LHCN-M2 (cell line): ENCODE results near the gene GUCY1A2. TPM values are rescaled to one million over a fixed set of nuclear protein-coding genes. Genes with fewer than 3 reads are reported as not detected.

Experiments
- DNase-seq: peaks from one replicate; pipeline ENCODE4 v3.0.0-alpha.2; 2012; ENCODE audit warnings: low read depth
- total RNA-seq: library from RNA; depleted of rRNA; stranded (reverse); fragments of >200 nt; gene quantifications from 2 replicates; pipeline ENCODE4 v1.2.3, GENCODE V29; 2014

The GUCY1A2 gene
- total RNA-seq, 1 experiment from 2014 or later = not detected

DNA sequence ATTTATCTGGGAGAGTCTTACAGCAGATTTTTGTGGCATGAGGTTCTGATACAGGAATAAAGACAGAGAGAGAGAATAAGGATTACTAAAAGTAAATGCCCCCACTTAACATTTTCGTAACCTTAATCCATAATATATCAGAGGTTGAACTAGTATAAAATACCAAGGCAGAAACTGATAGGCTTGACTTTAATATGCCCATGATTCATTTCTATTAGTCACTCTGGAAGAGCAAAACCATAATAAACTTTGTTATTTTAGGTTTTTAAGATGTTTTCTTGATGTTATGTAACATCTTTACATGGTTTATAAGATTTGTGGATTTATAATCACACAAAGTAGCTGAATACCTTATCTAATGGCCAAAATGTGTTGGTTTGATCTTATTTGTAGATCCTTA lies 19.1 kb downstream of the GUCY1A2 start:
- no peak for DNase-seq

DNA sequence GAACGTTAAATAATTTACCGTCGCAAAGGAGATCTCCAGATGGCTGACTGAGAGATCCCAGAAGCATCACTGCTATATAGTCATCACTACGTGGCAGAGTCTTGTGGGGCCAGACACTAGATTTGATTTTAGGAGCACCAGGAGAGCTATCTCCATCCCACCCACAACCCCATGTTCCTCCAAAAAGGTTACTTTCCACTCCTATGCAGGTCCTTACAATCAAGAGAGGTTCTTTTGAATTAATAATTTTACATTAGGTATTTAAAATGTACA lies 19.4 kb downstream of the GUCY1A2 start:
- DNase-seq = no peak

DNA sequence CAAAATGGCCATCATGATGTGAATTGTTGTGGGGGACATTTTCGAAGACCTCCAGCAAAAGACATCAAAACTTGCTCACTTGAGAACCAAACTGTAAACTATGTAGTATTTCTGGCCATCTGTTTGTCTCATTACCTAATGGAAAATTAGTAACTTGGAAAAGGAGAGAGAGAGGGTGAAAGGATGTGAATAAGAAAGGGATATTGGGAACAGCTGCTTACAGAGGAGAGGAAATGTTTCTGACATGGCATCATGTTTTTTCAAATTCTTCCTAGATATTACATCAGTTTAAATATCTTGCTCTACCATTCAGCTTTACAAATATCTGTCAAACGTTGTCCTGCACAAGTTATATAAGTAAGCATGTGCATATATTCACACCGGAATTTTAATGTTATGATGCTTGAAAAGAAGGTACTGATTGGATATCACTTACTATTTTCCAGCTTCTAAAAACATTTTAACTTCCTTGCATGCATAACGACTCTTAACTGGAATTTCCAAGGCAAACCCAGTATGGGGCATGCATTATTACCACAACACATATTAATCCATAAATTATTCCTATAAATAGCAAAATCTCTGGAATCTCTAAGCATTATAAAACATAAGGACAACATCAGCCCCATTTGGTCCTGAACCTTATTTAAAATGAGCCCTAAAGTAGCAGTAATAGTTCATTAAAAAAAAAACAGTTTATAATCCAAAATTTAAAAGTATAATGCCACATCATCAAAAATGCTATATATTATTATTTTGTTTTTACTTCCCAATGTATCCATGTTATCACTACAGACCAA lies 20.0 kb downstream of the GUCY1A2 start:
- no peak for DNase-seq

DNA sequence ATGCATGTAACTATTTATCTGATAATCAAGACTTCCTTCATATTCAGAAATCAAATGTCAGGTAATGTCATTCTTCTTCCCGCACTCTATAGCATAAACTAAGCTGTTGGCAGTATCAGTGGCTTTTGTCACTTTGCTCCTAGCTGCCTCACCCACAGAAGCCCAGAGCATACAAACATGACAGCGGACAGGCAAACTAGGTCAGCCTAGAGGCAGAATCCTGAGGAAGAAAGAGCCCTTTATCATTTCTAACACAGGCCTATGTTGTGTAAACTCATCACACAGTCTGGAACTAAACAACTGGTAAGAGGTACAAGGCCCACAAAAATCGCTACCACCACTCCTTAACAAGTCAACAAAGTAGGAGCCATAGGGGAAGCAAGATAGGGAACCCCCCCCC lies 21.0 kb downstream of the GUCY1A2 start:
- no peak for DNase-seq

DNA sequence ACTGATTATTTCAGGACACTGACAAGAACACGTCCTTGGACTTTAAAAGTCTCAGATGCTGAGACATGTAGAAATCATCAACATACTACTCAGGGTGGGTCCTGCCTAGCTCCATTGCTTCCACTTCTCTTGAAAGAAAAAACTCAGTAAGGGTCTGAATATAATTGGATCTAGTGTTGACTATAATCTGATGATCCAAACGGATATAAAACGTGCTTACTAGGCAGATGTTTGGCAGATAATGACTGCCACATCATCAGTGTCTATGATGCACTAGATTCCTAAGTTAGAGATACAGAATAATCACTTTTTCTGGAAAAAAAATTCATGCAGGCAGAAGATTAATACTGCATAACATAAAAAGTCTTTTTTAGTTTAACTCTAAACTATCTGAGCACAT lies 21.6 kb downstream of the GUCY1A2 start:
- no peak for DNase-seq

DNA sequence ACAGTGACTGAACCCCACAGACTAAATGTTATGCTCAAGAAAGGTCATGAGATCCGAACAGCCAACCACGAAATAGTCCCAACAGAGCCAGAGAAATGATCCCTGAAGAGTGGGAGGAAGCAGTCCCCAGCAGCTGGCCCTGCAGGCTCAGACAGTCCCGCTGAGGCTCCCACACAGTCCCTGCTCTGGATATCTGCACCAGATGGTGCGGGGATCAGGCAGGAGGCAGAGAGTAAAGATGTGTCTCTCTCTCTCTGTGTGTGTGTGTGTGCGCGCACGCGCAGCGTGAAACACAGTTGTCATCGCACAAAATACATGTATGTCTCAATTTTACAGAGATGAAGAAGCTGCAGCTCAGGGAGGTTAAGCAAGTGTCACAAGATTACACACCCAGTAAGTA lies 27.9 kb downstream of the GUCY1A2 start:
- DNase-seq = no peak

DNA sequence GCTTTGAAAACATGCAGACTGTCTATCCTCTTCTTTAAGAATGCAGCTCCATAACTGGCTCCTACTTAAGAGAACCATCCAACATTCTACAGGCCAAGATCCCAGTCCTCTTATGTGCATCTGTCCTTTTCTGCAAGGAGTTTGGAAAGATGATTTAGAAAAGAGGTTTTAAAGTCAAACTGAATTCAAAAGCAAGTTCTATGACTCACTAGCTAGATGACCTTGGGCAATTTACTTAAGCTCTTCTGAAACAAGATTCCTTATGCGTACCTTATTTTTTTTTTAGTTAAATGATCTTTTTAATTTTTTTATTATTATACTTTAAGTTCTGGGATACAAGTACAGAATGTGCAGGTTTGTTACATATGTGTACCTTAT lies 29.2 kb downstream of the GUCY1A2 start:
- DNase-seq = no peak

DNA sequence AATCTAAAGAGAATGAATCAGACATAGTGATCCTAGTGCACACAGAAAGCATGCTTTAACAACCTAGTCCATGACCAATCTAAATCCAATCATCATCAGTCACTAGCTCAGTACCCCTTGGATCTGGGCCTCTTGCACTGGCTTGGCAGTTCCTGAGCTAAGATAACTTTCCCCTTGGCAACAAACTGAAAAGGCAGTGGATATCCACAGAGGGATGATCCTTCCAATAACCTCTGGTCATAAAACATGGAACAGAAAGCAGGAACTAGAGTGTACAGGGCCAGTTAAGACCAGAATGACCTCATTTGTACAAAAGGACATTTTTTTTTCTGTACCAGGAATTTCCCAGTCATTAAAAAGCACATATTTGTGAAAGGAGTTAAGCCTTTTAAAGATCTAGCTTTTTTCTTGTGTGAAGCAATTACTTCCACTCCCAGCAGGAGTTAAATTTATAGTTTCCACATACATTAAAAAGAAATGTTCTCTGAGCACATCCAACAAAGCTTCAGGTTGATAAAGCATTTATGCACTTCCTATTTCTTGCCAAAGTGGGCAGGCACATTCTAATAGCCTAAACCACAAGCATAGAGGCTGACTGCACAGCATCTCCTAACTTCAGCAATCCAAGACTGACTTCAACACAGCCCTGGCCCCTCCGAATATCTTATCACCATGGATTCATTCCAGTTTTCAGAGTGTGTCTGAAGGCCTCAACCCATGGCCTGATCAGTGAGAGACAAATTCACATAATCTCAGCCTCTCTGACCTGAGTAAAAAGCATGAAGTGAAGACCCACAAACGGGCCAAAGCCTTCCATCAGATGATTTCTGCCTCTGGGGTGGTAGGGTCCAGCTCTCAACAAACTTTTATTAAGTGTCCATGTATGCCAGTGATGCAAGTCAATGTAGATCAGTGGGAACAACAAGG lies 29.9 kb downstream of the GUCY1A2 start:
- no peak for DNase-seq

DNA sequence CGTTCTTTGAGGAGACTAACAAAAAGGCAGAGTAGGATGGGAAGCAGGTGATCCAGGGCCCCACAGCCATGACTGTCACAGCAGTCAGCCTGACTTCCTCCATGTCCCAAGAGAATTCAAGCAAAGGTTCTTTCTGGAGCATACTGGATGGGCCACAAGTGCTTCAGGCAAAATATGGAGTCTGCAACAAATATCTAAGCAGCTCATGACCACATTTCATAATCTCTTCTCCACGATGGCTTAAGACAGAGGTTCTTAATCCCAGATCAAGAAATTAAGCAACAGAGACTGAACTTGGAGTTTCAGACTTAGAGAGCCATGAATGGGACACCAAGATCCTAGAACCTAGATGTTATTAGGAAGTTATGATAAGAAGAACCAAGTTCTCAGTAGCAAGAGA lies 31.6 kb downstream of the GUCY1A2 start:
- no peak for DNase-seq

DNA sequence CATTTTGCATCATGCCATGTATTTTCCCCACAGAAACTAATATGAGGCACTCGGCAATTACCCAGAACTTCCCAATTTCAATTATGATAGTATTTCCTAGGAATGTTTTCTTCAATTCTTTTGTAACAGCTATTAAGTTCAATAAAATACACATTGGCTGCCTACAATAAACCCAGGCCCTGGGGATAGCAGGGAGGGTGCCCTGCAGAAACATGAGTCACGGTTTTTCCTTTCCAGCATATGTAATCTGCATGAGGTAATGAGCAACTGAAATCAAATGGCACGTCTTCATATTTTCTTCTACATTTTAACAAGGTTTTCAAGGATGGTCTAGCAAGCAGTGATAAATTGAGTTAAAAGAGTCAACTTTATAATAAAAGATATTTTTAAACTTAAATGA lies 32.0 kb downstream of the GUCY1A2 start:
- DNase-seq = no peak

DNA sequence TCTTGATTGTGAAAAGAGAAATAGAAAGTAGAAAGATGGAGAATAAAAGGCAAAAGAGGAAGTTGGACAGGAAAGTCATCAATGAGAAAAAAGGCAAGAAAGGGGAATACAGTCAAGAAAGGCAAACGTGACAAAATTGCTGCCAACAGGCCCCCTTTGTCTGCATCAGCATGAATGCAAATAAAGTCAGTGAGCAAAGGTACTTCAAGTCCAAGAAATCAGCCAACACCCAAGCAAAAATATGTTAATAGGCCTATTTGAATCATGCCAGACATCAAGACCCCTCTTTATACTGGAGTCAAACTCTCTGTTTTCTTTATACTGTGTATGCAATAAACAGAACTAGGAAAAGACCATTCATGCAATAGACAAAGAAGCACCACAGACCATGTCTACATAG lies 34.3 kb downstream of the GUCY1A2 start:
- no peak for DNase-seq

DNA sequence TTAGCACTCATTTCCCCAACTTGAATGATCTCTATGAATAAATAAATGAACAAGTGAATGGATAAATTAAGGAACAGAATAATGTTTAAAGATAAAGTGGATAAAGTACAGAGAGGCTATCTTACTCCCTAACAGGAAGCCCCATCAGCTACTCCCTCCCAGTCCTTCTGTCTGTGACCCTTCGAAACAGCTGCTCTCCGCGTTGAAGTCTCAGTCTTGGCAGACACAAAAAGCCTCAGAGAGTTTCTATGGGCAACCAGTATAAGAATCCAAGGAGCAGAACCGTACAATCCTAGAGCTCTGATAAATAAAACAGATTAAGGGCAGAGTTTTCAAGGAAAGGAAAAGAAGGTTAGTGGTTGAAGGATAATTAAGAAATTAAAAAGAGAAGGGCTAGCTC lies 35.0 kb downstream of the GUCY1A2 start:
- DNase-seq = no peak

DNA sequence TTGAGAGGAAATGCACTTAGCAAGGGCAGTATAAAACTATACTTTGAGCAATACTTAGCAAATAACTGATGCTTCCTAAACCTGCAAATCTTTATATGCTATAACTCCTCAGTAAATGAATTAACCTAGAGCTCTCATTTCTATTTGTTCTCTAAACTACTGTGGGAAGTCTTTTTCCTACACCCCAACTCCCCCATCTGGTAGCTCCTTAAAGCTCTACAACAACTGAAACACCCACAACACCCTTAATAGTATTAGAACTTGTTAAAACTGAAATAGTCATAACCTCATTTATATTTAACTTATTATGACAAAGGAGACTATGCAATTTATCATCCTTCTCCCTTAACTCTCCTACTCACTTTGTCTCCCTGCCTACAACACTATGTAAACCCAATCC lies 43.4 kb downstream of the GUCY1A2 start:
- no peak for DNase-seq

DNA sequence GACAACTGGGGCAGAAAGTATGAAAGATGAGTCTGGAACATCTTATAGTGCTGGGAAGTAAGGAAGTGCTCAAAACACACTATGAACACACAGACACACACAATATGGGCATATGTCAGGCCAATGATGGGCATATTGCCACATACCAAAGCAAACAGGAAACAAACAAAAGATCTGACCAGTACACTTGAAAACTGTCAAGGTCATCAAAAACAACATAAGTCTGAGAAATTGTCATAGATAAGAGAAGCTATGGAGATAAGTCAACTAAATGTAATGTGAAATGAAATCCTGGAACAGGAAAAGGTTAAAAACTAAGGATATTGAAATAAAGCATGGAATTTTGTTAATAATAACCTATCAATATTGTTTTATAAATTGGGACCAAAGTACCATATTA lies 46.4 kb downstream of the GUCY1A2 start:
- DNase-seq = no peak

DNA sequence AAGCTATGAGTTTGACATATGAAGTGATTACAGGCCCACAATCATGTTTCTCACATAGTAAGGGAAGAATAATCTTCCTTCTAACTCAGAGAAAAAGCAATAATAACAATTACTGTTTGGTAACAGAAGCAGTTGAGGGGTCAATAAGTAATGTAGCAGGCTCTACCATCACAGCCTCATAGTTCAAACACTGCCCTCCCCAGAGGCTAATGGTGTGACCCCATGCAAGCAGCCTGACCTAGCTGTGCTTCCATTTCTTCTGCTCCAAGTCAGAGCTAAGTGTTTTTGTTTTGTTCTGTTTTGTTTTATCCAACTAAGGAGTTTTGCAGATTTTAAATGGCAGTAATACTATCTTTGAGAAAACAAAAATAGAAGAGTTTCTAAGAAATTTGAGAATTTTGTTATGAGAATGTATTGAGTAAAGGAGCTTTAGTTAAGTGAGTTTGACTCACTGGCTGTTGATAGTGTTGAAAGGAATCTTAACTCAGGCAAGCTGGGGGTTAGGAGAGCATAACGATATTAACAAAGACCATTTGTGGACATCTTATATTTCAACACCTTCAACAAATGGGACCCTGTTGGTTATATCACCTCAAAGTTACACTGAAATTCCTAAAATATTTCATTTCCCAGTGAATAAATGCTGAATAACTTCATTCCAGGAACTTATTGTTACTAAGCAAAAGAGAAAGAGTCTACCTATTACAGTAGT lies 48.5 kb downstream of the GUCY1A2 start:
- DNase-seq = no peak

DNA sequence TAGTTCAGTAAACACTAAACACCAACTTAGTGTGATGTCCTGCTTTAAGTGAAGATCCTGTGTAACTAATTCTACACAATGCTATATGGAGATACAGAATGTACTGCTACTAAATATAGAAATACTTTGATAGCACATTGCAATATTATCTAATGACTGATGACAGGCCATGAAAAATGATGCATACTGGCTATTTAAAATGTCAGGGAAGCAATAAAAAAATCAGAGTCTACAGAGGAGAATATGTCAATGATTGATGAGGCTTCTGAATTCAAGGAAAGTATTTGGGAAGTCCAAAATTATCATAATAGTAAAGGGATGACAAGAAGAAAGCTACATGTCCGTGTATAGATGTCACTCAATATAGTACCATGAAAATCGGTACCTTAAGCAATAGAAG lies 55.3 kb downstream of the GUCY1A2 start:
- no peak for DNase-seq

DNA sequence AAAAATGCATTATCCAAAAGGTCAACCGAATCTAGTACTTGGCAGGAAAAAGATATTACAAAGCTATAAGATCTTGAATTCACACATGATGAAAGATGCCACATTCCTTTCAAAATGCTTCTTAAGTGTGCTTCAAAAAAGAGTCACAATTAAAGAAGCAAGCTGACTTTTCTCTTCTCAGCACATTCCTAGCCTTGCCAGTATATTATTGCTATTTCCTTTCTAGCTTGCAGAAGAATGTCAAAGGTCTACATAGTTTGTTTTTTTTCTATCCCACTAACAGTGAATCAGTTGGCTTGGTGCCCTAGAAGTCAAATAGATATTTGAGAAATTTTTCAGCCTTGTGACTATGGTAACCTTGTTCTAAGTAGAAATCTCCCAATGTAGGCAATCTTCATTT lies 56.8 kb downstream of the GUCY1A2 start:
- peak; percentile 13 for DNase-seq

DNA sequence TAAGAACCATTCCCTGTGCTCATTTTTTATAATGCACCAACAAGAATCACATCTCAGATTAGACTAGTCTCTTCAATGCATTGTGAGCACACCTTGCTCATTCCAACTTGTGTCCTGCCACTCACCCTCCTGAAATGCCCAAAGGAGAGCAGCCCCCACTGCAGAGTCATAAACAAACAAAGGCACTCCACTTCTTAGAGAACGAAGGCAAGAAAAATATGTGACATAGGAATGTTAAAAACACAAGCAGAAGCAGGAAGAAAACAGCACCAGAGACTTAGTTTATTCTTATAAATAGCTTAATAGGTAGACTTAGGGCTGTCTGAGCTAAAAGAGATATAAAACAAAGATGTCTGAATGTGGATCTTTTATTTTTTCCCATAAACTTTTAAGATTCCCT lies 57.2 kb downstream of the GUCY1A2 start:
- no peak for DNase-seq

DNA sequence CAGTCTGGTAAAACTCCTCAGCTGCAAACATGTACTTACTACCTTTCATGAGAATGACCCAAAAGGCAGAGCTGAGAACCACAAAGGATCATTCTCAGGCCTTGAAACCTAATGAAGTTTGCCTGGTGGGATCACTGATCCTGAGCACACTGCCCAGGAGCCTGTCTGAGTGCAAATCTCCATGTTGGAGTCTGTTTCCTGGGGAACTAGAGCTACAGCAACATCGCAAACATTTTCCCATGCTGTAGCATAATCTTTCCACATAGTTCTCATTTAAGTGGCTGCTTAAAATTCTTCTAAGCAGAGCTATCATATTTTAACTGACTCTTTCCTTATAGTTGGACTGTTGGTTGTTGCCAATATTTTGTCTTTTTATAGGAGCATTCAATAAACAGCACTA lies 58.5 kb downstream of the GUCY1A2 start:
- DNase-seq = no peak

DNA sequence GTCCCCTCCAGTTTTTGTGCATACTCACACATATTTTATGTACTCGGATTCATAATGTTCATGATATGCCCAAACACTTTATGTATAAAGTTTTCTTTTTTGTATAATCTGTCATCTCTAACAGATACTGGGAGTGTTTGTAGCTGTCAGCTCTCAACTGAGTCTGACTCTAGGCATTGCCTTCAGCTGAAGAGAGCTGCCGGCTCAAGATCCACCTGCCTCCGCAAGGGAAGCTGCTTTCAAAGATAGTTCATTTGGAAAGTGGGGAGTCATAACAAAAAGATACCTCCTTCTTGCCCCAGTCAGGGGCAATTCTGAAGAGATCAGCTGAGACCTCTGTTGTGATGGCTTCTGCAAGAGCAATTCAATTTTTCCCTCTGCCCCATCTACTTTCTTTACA lies 58.9 kb downstream of the GUCY1A2 start:
- no peak for DNase-seq

DNA sequence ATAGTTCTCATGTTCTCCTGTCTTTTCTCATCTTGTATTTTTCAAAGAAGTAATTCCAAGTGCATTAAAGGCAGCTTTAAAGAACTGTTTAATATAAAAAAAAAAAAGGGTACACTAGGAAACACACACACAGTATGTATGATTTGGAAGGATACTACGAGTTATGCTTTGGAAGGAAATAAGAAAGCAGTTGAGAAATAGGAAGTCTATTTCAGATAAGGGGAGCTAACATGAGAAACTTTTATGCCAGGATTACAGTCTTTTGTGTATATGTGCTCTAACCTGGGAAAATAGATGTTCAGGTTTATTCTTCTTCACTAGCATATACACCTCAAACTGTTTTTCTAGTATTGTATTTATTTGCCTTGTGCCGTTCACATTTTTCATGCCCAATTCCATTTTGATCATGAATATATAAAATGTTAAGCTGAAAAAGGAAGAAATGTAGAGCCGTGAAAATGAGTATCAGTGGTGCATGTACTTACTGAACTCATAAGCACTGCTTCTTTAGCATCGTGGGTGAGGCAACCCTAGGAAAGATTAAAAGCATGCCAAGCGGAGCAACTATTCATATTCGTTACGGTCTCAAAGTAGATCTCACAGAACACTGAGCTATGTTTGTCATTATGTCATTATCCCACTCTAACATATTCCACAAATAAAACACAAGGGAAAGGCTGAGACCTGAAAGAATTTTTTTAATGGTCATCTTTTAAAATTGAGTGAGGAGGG lies 59.6 kb downstream of the GUCY1A2 start:
- DNase-seq = no peak

DNA sequence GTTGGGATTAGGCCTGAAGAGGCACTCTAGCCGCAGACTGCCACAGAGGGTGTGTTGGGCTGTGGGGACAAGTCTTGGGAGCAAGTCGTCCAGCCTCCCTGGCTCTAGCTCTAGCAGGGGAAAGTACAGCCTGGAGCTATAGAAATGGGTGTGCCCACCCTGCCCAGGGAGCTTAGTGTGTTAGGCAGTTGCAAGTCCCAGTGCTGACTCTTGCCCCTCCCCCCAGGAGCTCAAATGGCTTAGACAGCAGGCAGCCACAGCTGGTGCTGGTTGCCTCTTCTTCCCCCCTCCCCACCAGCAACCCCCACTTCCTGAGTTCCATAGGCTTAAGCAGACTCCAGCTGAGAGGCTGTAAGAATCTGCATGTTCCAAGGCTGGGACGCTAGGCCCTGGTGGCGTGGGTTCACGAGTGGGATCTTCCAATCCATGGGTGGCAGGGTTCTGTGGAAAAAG lies 61.2 kb downstream of the GUCY1A2 start:
- no peak for DNase-seq
